ENCODE results near the gene CDYL. TPM values are rescaled to one million over a fixed set of nuclear protein-coding genes. Genes with fewer than 3 reads are reported as not detected.

The CDYL gene
- total RNA-seq, 1 donor from 2014 or later: 26.9 TPM

DNA sequence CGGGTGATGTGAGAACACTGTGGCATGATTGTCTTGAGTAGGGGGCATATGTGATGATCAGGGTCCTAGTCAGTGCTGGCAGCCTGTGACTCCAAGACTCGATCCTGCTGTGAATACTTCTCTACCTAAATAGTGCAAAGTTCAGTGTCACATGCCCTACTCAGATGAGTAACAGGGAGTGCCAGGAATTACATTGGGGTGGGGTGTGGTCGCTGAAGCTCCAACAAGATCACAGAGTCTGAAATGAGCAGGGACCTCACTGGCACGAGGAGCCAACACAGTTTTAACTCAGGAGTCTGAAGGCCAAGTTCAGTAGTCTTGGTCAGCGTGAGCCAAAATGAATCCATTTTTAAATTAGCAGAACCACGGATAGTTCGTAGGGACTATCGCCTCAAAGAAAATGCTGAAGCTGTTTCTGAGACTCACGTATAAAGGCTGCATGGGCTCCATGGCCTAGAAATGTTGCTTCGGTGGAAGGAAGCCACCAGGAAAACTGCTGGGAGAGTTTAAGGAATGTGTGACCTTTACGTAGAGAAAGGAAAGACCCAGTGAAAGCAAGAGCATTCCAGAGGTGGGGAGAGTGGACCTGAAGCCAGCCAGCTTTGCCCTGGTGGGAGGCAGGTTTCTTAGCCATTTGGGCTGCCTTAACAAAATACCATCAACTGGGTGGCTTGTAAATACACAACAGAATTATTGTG lies 155.5 kb downstream of the CDYL start:
- intact Hi-C loops (cut with micrococcal nuclease): no loop called here

DNA sequence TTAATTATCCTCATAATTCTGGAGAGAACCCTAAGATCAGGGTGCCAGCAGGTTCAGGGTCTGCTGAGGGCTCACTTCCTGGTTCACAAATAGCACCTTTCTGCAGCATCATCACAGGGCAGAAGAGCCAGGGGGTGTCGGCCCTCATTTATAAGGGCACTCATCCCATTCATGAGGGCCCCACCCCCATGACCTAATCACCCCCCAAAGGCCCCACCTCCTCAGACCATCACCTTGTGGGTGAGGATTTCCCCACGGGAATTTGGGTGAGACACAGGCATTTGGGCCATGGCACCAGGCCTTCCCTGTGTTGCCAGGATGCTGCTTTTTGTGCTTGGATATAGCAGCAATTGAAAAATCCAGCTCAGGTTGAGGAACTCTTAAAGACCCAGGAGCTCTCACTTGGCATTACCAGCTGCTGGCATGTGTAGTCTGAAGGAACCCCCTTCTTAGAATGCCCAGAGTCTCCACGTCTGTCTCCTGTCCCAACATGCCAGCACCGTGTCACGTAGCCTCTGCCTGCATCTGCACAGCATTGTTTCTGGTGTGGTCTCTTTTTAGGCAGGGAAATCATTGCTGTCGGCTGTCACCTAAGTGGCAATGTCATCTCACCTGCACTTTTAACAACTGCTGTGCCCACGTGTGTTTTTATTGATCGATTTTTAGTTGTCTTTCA lies 156.2 kb downstream of the CDYL start:
- intact Hi-C loops (cut with micrococcal nuclease): no loop called here

DNA sequence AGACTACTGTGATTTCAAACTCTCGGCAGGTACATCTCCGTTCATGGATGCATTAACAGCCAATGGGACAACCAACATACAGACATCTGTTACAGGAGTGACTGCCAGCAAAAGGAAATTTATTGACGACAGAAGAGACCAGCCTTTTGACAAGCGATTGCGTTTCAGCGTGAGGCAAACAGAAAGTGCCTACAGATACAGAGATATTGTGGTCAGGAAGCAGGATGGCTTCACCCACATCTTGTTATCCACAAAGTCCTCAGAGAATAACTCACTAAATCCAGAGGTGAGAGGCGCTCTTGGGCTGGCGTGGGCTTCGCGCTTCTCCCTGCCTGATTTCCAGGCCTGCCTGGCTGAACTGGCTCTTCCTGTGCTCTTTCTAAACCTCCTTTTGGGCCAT lies 159.3 kb downstream of the CDYL start:
- intact Hi-C loops (cut with micrococcal nuclease): loop anchor here (2.0 to 5.0 kb wide), 2 partner anchors 67 to 159 kb away; partner anchors contain the start of genes CDYL and RPP40

DNA sequence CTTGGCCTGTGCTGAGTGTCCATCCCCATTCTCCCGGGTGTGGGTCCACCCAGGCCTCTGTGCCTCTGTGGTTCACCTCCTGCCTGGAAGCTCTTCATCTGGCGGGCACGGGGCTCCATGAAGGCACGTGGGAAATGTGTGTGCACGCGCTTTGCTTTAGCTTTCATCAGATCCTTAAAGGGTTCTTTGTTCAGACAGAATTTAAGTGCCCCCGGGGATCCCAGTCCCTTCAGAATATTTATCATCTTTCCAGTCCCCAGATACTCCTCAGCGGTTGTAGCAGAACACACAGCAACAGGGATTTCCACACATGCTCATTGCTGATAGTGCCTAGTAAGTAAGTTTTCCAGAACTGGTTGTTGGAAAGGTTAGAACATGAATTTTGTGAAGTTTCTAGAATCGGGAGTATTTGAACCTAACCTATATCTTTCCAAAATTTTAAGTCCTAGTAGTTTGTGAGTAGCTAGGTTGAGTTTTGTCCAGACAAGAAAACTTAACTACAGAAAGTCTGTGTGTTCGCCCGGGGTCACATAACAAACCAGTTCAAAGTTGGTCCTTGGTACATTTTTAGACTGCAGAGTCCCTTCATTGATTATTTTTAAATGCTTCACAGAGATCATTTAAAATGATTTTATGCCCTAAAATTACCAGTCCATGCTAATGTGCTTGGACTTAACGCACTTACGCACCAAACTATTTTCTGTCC lies 159.9 kb downstream of the CDYL start:
- intact Hi-C loops (cut with micrococcal nuclease): loop anchor here (2.0 to 5.0 kb wide), 2 partner anchors 66 to 159 kb away; partner anchors contain the start of genes CDYL and RPP40

DNA sequence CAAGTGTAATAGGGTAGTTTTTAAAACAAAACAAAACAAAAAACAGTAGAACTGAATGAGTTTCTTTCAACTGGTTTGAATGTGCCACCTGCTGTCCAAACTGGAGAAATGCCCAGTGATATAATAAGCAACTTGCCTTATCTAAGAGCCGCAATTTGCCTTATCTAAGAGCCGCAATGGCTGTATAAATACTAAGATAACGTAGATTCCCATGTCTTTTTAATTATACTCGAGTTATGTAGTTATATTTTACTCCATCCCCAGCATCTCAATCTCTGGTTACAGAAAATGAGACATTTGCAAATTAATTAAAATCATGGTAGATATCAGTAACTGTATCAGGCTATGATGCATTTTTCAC lies 160.5 kb downstream of the CDYL start:
- intact Hi-C loops (cut with micrococcal nuclease): loop anchor here (5.0 kb wide), 1 partner anchor 66 kb away; the partner anchor contains the start of gene RPP40

DNA sequence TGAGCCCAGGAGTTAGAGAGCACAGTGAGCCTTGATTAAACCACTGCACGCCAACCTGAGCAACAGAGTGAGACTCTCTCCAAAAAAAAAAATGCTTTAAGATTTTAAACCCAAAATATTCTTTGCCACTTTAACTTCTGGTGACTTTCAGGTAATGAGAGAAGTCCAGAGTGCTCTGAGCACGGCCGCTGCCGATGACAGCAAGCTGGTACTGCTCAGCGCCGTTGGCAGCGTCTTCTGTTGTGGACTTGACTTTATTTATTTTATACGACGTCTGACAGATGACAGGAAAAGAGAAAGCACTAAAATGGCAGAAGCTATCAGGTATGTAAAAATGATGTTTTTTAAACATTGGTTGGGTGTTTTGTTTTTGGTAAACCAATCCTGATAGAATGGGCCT lies 161.2 kb downstream of the CDYL start:
- intact Hi-C loops (cut with micrococcal nuclease): loop anchor here (5.0 kb wide), 1 partner anchor 65 kb away; the partner anchor contains the start of gene RPP40

DNA sequence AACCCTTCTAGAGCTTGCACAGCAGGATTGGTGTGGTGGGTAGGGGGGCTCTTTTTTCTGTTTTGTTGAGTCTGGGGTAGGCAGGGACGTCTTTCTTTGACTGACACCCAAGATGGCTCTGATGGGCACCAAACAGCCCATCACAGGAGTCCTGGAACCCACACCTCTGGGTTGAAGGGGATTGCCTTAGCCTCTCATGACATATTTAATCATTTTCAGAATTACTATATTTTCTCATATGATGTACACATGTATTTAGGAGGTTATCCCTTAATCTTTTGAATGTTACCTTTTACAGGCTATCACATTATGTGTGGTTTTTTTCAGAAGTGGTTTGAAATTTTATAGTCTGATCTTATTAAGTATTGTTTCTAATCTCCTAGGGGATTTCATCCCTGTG lies 163.0 kb downstream of the CDYL start:
- intact Hi-C loops (cut with micrococcal nuclease): loop anchor here (5.0 kb wide), 1 partner anchor 63 kb away; the partner anchor contains the start of gene RPP40

DNA sequence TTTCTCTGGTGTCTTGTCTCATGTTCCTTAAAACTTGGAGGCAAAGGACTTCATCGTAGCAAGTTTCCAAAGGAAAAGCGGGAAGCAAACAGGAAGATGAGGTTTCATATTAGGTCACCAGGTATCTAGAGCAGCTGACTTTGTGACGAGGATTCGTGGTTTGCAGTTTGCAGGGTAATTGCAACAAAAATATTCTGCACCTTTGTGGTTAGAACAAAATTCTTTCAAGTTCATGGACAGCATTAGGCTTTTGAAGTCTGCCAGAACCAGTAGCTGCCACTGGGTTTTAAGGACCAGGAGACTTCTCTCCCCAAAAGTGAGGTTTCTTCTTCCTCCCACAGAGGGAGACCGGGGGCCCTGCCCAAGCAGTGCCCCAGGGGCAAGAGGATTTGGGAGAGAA lies 164.2 kb downstream of the CDYL start:
- intact Hi-C loops (cut with micrococcal nuclease): no loop called here

DNA sequence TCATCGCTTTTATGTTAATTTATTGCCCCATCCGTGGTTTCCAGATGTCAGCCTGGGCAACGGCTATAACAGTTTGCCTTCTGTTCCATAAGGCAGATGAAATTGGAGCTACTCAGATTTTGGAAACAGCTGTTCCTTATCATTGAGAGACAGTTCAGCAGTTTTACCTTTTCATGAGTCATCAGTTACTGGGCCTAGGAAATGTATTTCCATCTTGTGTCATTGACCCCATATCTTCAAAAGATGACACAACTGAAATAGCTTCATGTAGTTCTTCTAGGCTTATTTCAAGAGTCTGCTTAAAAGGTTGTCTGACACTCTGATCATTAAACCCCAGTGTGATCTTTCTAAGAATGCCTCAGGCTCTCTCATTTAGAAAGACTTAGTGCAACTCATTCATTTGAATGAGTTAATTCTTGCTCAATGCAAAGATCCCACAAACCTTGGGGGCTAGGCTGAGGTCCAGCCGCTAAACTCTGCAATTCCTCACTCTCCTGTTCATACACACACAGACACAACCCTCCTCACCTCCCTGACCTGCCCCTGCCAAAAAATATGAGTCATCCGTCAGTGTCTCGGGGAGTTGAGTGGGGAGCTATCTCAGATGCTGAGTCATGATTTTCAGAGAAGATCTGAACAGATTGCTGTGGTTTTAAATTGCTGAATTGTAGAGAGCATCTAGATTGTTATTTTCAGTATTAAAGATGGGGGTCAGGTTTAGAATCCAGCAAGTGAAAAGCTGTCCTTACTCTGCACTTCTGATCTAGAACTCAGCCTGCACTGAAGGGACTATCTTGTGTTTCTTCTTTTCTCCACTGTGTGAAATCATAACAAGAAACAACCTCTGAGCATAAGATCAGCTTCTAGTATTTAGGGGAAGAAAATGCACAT lies 165.8 kb downstream of the CDYL start:
- intact Hi-C loops (cut with micrococcal nuclease): no loop called here

DNA sequence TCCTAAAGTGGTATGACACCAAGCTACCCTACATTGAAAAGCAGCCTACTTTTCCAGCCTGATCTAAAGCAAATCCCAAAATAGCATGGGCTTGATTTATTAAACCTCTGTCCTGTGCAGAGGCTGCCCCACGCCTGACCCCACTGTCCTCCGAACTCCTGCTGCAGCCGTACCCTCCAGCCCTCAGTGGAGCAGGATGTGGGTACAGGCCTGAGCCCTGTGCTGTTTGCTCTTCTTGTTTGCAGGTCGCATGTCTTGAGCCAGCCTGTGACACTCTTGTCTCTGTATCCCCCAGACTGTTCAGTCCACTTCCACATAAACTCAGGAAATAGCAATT lies 166.4 kb downstream of the CDYL start:
- intact Hi-C loops (cut with micrococcal nuclease): no loop called here

DNA sequence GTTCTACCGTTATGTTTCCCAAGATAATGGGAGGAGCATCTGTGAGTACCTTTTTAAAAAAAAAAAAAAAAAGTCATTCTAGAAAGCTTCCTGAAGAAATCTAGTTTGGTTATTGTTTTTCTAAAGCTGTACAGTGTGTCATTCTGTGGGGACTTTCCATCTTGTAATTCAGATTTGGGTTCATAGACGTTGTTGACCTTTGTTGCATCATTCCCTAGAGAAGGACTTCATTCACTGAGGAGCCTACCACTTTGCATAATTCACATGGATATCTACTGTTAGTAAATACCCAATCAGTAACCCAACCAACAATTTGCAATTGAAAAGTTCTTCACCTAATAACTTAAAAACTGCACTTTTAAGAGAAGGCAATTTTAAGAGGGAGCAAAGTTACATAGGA lies 167.5 kb downstream of the CDYL start:
- intact Hi-C loops (cut with micrococcal nuclease): no loop called here

DNA sequence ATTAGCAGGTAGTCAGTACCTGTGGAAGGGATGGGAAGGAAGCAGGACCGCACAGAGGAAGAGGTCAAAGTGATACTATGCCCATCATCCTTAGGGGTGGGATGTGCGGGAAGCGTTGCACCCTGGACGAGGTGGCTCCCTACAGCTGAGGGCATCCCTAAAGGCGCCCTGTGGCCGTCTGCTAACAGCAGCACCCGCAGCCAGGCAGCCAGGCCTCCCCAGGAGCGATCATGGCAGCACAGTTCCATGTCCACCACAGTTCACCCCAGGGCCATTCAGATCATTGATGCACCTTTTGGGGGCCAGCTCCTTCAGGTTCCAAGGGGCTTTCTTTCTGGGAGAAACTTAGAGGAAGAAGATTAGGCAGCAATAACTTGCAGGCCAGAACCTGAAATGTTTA lies 168.1 kb downstream of the CDYL start:
- intact Hi-C loops (cut with micrococcal nuclease): no loop called here

DNA sequence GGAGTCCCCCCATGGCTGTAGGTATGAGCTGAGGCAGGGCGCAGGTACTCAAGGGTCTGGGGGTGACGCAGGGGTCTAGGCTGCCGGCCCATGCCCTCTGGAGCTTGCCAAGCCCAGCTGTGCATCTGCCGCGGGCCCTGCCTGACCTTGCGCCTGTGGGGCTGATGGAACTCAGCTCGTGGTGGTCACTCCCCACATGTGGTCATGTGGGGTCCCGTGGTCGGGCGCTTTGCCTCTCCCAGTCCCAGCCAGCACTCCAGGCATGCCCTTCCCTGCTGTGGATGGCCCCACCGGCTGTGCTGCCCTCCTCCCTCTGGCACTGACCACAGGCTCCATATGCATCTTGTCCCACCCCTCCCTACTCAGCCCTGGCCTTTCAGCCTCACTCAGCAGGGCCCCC lies 170.3 kb downstream of the CDYL start:
- intact Hi-C loops (cut with micrococcal nuclease): no loop called here

DNA sequence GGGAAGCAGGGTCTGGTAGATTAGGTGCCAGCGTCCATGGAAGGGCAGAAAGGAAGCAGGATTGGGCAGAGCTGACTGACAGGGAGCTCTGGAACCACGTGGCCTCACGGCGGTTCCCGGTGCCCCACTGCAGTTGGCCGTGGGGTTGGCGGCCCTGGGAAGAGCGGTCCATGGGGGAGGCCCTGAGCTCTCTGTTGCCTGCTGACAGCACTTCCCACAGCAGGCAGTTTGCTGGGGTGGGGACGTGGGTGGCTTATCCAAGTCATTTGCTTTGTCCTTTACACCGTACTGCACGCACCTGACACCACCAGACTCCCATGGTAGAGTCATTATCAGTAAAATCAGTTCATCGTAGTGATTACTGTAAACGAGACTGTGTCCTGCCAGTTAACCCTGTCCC lies 171.5 kb downstream of the CDYL start:
- intact Hi-C loops (cut with micrococcal nuclease): no loop called here

DNA sequence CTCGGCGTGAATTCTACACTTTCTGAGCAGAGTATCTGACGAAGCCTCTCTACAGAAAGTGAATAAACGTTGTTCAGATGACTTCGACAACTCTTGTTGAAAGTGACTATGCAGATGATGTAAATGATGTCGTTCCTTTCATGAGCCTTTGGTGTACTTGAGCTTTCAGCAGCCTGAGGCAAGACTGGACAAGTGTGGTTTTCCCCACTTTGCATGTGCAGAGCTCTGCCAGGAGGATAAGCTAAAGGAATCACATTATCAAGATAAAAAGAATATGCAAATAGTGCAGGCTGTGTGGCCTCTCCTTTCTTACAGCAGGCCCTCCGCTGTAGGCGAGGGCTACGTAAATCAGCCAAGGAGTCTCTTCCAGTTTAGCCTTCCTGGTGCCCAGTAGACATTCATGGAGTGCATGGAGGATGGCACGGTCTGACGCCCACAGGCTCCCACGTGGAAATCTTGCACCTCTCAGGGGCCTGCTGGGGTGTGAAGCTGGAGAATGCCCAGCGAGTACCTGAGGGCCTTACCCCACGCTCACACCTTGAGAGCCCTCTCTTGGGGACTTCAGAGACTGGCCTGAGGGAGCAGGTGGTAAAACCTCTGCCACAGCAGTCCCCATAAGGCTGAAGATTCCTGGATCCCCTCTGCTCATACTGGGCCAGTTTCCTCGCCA lies 172.7 kb downstream of the CDYL start:
- intact Hi-C loops (cut with micrococcal nuclease): no loop called here

DNA sequence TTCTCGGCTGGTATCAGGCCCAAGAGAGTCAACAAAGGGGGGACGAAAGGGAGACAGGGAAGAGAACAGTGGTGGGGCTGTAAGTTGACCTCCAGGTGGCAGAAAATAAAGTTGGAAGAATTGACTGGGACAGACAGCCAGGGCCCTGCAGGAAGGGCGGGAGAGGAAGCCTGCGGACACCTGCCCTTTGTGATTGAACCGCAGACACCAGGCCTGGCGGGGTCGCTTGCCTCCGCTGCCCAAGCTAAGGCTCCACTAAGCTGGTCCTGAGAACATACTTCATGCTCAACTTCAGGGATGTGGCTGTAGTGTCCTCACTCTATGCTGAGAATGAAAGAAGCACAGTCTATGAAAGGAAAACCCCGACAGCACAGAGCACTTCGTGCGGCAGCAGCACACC lies 173.9 kb downstream of the CDYL start:
- intact Hi-C loops (cut with micrococcal nuclease): no loop called here

DNA sequence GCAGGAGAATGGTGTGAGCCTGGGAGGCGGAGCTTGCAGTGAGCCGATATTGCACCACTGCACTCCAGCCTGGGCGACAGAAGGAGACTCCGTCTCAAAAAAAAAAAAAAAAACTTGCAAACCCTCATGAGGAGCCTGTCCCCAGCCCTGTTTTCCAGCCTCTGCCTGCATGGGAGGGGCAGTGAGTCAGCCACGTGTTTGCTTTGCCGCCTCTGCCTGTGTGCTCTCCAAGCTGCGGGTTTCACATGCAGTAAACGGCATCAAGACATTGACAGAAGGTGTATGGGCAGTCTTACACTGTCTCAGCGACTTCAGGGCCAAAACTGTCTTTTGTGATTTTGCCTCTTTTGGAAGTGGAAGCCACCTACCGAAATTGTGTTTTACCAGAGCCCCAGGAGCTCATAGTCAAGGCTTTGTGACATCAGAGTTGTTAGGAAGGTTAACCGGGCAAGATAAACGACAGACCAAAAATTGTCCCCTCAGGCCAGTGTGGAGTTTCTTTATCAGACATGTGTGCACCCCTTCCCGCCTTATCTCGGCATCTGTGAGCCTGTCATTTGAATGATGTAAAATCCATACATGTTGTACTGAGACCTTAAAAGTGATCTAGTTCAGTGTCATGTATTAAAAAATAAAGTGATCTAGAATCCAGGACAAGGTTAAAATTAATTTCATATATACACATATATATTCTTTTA lies 174.8 kb downstream of the CDYL start:
- intact Hi-C loops (cut with micrococcal nuclease): no loop called here

DNA sequence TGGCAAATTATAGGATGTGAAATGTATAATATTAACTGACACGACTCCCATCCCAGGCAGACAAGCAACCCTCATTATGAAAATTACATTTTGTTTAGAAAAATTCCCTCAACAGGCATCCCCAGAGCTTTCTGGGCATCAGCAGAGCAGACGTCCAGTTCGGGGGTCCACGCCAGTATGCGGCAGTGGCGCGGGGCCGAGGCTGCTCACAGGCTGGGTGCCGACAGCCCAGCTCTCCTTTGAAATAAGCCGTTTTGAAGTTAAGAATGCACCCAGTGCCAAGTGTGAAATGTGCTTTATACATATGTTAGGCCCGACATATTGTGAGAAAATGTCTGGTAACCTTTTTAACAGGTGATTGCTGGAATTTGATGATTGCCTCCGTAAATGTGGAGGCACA lies 177.2 kb downstream of the CDYL start:
- intact Hi-C loops (cut with micrococcal nuclease): no loop called here

DNA sequence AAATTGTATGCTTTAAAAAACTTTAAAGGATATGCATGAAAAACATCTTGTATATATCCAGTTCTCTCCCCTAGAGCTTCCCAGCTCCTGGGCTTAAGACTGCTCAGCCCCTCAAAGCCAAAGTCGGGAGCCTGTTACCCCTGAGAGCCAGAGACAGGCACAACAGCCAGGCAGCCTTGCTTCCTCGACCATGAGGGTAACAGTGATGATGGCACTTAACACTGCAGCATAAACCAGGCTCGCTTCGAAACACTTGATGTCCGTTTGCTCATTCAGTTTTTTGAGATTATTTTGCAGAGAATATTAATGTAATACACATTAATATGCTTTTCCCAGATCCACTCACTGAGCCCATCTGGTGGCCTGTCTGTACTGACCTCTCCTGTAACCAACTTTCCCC lies 180.4 kb downstream of the CDYL start:
- intact Hi-C loops (cut with micrococcal nuclease): no loop called here

DNA sequence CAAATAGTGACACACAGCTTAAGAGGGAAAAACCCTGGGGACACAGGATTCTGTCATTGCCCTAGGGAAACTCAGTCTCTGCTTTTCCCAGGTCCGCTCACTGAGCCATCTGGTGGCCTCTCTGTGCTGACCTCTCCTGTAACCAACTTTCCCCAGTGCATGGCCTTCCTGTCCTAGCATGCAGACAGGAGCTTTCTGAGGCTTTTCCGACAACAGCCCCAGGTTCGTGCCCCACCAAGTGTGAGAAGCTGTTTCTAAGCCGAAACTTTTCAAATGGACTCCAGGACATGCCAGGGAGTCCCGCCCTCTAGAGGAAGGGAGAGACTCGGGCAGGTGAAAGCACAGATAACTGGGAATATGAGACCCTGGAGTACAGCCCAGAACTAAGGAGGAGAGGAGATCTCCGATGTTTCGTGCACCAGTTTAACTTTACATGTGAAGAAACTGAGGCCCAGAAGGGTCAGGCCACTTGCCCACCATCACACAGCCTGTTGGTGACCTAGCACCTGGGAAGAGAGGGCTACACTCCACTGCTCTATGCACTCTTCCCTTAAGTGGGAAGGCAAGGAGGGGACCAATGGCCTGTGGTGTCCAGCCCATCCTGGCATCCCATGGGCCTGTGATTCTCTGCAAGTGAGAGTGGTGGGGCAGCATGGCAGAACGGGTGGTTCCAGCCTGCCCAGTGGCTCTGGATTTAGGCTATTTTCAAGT lies 181.5 kb downstream of the CDYL start:
- intact Hi-C loops (cut with micrococcal nuclease): no loop called here
